Measurements from ENCODE around the gene CREBRF. TPM values are rescaled to one million over a fixed set of nuclear protein-coding genes. Genes with fewer than 3 reads are reported as not detected.
A peak's percentile ranks its signal among the peaks of the same experiment; 100 is the strongest.

The CREBRF gene
- total and polyA plus RNA-seq, 9 of the 15 experiments (the other 6 are each of a cell fraction or from before 2014, with no cell fraction given) = 1.1 to 4.9 (median 2.9) TPM

GRCh38 chr5:173144200-173145176 lies 88.3 kb downstream of the CREBRF start, which contains the start of gene BNIP1 (continued):
- TF ChIP-seq RREB1 (CRISPR knock-in tag; IDR thresholded peaks at IDR 0.05) = no peak
- no peak for TF ChIP-seq NFIC (IDR thresholded peaks at IDR 0.05)
- no peak for TF ChIP-seq RNF219 (CRISPR knock-in tag; IDR thresholded peaks at IDR 0.05)
- 0 out of 2 replicates have a peak, but pooled peaks have one; percentile 66 for TF ChIP-seq ZBTB49 (CRISPR knock-in tag; IDR thresholded peaks at IDR 0.05; ENCODE audit: borderline replicate concordance)
- TF ChIP-seq TEAD4 (IDR thresholded peaks at IDR 0.05; ENCODE audit: low read length) = no peak
- TF ChIP-seq TEAD4 (CRISPR knock-in tag; IDR thresholded peaks at IDR 0.05; ENCODE audit: borderline replicate concordance) = no peak
- peak; percentile 78; the same call in 1 of the 2 replicates for TF ChIP-seq ETS1 (conservative IDR thresholded peaks at IDR 0.05; ENCODE audit: control insufficient read depth, low read depth, low read length)
- no peak for TF ChIP-seq ZNF57 (CRISPR knock-in tag; IDR thresholded peaks at IDR 0.05)
- no peak for TF ChIP-seq PHF21A (IDR thresholded peaks at IDR 0.05; ENCODE audit: borderline replicate concordance, low read depth)
